ENCODE measurements around the gene PDIK1L.

PDIK1L gene

GRCh38 chr1:26155370-26156284 is 44.0 kb downstream of the PDIK1L start:
- no peak for DNase-seq (ENCODE audit: low read depth, low spot score)

GRCh38 chr1:26156285-26157038 is 44.8 kb downstream of the PDIK1L start:
- no peak for DNase-seq (ENCODE audit: low read depth, low spot score)

GRCh38 chr1:26158271-26158907 is 46.8 kb downstream of the PDIK1L start:
- no peak for DNase-seq (ENCODE audit: low read depth, low spot score)

- DNase-seq (ENCODE audit: low read depth, low spot score) = no peak
Measured at GRCh38 chr1:26158908-26159742, 47.5 kb downstream of the PDIK1L start, which contains the start of gene FAM110D. TSS of gene FAM110D (plus strand) at chr1:26159079. CDS start at chr1:26161292, 2,213 bp downstream.

GRCh38 chr1:26159743-26160039 is 48.1 kb downstream of the PDIK1L start:
- no peak for DNase-seq (ENCODE audit: low read depth, low spot score)

GRCh38 chr1:26160527-26161414 is 49.1 kb downstream of the PDIK1L start:
- no peak for DNase-seq (ENCODE audit: low read depth, low spot score)

GRCh38 chr1:26161415-26162219 is 50.0 kb downstream of the PDIK1L start:
- DNase-seq (ENCODE audit: low read depth, low spot score) = no peak

- no peak for DNase-seq (ENCODE audit: low read depth, low spot score)
Measured at GRCh38 chr1:26162220-26162709, 50.6 kb downstream of the PDIK1L start.

- no peak for DNase-seq (ENCODE audit: low read depth, low spot score)
Measured at GRCh38 chr1:26163684-26164035, 52.0 kb downstream of the PDIK1L start.

GRCh38 chr1:26164036-26164860 is 52.6 kb downstream of the PDIK1L start:
- DNase-seq (ENCODE audit: low read depth, low spot score) = no peak

GRCh38 chr1:26164861-26165842 is 53.5 kb downstream of the PDIK1L start:
- DNase-seq (ENCODE audit: low read depth, low spot score) = no peak

- DNase-seq (ENCODE audit: low read depth, low spot score) = no peak
Measured at GRCh38 chr1:26166719-26167281, 55.2 kb downstream of the PDIK1L start.

- DNase-seq (ENCODE audit: low read depth, low spot score) = no peak
Measured at GRCh38 chr1:26168410-26169197, 57.0 kb downstream of the PDIK1L start, which contains the start of gene C1orf232. TSS of gene C1orf232 (minus strand) at chr1:26168963. CDS start at chr1:26168499, 464 bp downstream.

GRCh38 chr1:26169198-26169554 is 57.6 kb downstream of the PDIK1L start:
- DNase-seq (ENCODE audit: low read depth, low spot score) = no peak

GRCh38 chr1:26169669-26170471 is 58.2 kb downstream of the PDIK1L start, which contains the start of gene ZNF593:
TSS of gene ZNF593 (plus strand) at chr1:26169908. CDS start at chr1:26169984, 76 bp downstream.
- peak; percentile 56 for DNase-seq (ENCODE audit: low read depth, low spot score)
